Thyroid gland (tissue), 4 donors: ENCODE data around the gene PLXNA4.

ENCODE experiments used
- CTCF ChIP-seq, 6 experiments: fragments of 200-600 bp in 3 of 6; fragments of 450-650 bp in 3 of 6; sonication (generic) in 3 of 6; IDR thresholded peaks; one replicate each; pipeline ENCODE4 v1.5.1; 2016 to 2019; ENCODE audit warnings: antibody characterized with exemption in 6 of 6, mild to moderate bottlenecking in 2 of 6, inconsistent platforms in 1 of 6, moderate library complexity in 1 of 6
- POLR2A ChIP-seq, 2 donors: fragments of 450-650 bp; IDR thresholded peaks; one replicate each; pipeline ENCODE4 v1.6.1; 2017; ENCODE audit warnings: antibody characterized with exemption in 2 of 2, mild to moderate bottlenecking in 2 of 2, moderate library complexity in 1 of 2

- TF ChIP-seq POLR2A (IDR thresholded peaks at IDR 0.05), result no peak
- no peak for TF ChIP-seq CTCF (IDR thresholded peaks at IDR 0.05)
Observed at GRCh38 chr7:132255898-132256297, 320.4 kb downstream of the PLXNA4 start.
